HG02759 (cell line): ENCODE measurements around the gene RPL4.
"Not testable (repeated sequence)": the region's sequence is repeated elsewhere in the genome, so short reads cannot be mapped to it uniquely, and the experiment has no call there.

Experiments used
- ATAC-seq: cut with Tn5 transposase; IDR thresholded peaks from one replicate; pipeline ENCODE4 v1.9.1; 2021; ENCODE audit warnings: mild to moderate bottlenecking, moderate library complexity; ENCODE audit not compliant: unreplicated experiment

Gene RPL4

GRCh38 chr15:66461294-66461693 is 43.4 kb downstream of the RPL4 start:
- ATAC-seq = not testable (repeated sequence)

GRCh38 chr15:66459818-66460615 is 44.6 kb downstream of the RPL4 start:
- ATAC-seq = no peak

GRCh38 chr15:66456211-66456610 is 48.4 kb downstream of the RPL4 start:
- ATAC-seq = no peak

GRCh38 chr15:66454143-66454542 is 50.5 kb downstream of the RPL4 start:
- ATAC-seq = no peak

- ATAC-seq = no peak
Measured at GRCh38 chr15:66452971-66453580, 51.6 kb downstream of the RPL4 start.

- ATAC-seq = no peak
Measured at GRCh38 chr15:66452420-66452819, 52.2 kb downstream of the RPL4 start.
